ENCODE results near the gene WDR27. TPM values are rescaled to one million over a fixed set of nuclear protein-coding genes. Genes with fewer than 3 reads are reported as not detected.

WDR27 gene
- total RNA-seq, 2 donors from 2014 or later: 25.7 to 26.0 TPM

DNA sequence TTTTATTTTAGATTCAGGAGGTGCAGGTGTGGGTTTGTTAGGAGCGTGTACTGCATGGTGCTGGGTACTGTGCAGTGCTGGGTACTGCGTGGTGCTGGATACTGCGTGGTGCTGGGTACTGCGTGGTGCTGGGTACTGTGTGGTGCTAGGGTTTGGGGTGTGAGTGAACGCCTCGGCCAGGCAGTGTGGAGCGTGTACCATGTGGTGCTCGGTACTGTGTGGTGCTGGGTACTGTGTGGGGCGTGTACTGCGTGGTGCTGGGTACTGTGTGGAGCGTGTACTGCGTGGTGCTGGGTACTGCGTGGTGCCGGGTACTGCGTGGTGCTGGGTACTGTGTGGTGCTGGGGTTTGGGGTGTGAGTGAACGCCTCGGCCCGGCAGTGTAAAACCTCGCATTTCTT lies 62.9 kb downstream of the WDR27 start:
- H3K27me3 Mint-ChIP-seq: no peaks in the 10 kb centered on the region
- H3K27ac Mint-ChIP-seq: no peak overlapping the region
- H3K36me3 Mint-ChIP-seq (ENCODE audit: low read depth): peaks cover 11% of the 10 kb centered on the region
- ATAC-seq (no peak), DNase-seq (no peak)
- H3K4me1 Mint-ChIP-seq: no peaks in the 10 kb centered on the region
- H3K4me3 Mint-ChIP-seq: no peak overlapping the region
- no peaks in the 10 kb centered on the region for H3K9me3 ChIP-seq (ENCODE audit: control insufficient read depth, low read length, poor library complexity, severe bottlenecking)

- Mint-ChIP-seq H3K36me3 (ENCODE audit: low read depth) (peaks cover 11% of the 10 kb centered on the region), H3K4me1 (no peaks in the 10 kb centered on the region), H3K4me3 (no peak overlapping the region), H3K27me3 (no peaks in the 10 kb centered on the region), H3K27ac (no peak overlapping the region)
- ATAC-seq (no peak), DNase-seq (no peak)
- H3K9me3 ChIP-seq (ENCODE audit: control insufficient read depth, low read length, poor library complexity, severe bottlenecking): no peaks in the 10 kb centered on the region
Measured at GRCh38 chr6:169638388-169638787, 63.4 kb downstream of the WDR27 start.

GRCh38 chr6:169635345-169635744 lies 66.5 kb downstream of the WDR27 start:
- no peak overlapping the region for H3K4me3 Mint-ChIP-seq
- ATAC-seq: no peak
- no peak overlapping the region for H3K27ac Mint-ChIP-seq
- no peaks in the 10 kb centered on the region for H3K27me3 Mint-ChIP-seq
- DNase-seq: no peak
- H3K9me3 ChIP-seq (ENCODE audit: control insufficient read depth, low read length, poor library complexity, severe bottlenecking): no peaks in the 10 kb centered on the region
- H3K4me1 Mint-ChIP-seq: no peaks in the 10 kb centered on the region
- peaks cover 11% of the 10 kb centered on the region for H3K36me3 Mint-ChIP-seq (ENCODE audit: low read depth)

DNA sequence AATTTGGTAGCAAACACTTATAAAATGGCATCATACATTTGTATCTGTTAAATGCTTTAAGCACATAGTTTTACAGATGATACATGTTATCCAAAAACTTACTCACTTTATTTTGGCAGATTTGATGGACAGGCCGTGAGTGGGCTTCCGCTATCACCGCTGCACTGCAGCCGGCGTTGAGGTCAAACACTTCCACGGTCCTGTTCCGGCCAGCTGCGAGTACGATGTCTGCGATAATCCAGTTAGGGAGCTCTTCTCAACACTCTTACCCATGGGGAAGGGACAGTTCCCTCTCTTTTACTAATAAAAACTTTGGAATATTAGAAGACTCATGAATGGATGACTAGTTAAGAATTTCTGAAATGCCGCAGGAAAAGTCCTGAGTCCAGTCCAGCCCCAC lies 69.0 kb downstream of the WDR27 start:
- Mint-ChIP-seq H3K4me1 (no peaks in the 10 kb centered on the region), H3K27me3 (no peaks in the 10 kb centered on the region), H3K36me3 (ENCODE audit: low read depth) (peaks cover 11% of the 10 kb centered on the region), H3K27ac (no peak overlapping the region), H3K4me3 (no peak overlapping the region)
- no peaks in the 10 kb centered on the region for H3K9me3 ChIP-seq (ENCODE audit: control insufficient read depth, low read length, poor library complexity, severe bottlenecking)
- DNase-seq: no peak
- ATAC-seq: no peak

GRCh38 chr6:169629256-169629655 lies 72.6 kb downstream of the WDR27 start:
- Mint-ChIP-seq H3K4me3 (no peak overlapping the region), H3K27ac (no peak overlapping the region), H3K4me1 (no peaks in the 10 kb centered on the region), H3K36me3 (ENCODE audit: low read depth) (peaks cover 3% of the 10 kb centered on the region), H3K27me3 (no peaks in the 10 kb centered on the region)
- H3K9me3 ChIP-seq (ENCODE audit: control insufficient read depth, low read length, poor library complexity, severe bottlenecking): no peaks in the 10 kb centered on the region
- ATAC-seq (no peak), DNase-seq (no peak)

DNA sequence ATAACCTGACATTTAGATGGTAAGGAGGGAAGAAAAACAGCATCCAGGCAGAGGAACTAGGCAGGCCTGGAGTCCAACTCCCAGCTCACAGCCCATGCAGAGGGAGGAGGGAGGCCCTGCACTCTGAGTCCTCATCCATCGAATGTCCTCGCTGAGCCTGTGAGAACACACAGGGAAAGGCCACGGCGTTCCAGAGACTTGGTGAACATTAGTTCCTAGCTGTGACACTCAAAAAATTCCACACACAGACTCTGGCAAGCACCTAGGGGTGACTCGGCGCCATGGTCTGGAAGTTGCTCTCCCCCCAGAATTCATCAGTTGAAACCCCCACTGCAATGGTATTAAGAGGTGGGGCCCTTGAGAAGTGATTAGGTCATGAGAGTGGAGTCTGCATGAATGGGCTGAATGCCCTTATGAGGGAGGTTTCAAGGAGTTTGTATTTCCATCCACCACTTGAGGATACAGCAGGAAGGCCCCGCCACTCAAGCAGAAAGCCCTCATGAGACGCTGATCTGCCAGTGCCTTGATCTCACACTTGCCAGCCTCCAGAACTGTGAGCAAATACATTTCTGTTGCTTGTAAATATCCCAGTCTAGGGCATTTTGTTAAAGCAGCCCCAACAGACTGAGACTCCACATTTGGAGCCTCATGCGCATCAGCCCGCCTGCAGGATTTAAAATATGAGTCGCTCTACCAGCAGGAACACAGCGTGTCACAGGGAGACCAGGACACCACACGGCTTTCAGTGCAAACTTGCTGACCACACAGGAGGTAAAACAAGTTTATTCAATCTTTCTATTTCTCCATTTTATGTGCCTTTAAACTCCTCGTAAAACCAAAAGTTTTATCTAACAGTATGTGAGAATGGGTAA lies 73.9 kb downstream of the WDR27 start:
- H3K27me3 Mint-ChIP-seq: no peaks in the 10 kb centered on the region
- no peaks in the 10 kb centered on the region for H3K4me1 Mint-ChIP-seq
- no peak overlapping the region for H3K27ac Mint-ChIP-seq
- no peak overlapping the region for H3K4me3 Mint-ChIP-seq
- ATAC-seq: no peak
- DNase-seq: no peak
- no peaks in the 10 kb centered on the region for H3K9me3 ChIP-seq (ENCODE audit: control insufficient read depth, low read length, poor library complexity, severe bottlenecking)
- no peaks in the 10 kb centered on the region for H3K36me3 Mint-ChIP-seq (ENCODE audit: low read depth)

GRCh38 chr6:169626649-169627048 lies 75.2 kb downstream of the WDR27 start:
- no peak overlapping the region for H3K27ac Mint-ChIP-seq

GRCh38 chr6:169626169-169626568 lies 75.7 kb downstream of the WDR27 start:
- H3K27me3 Mint-ChIP-seq: no peaks in the 10 kb centered on the region
- DNase-seq (no peak), ATAC-seq (no peak)
- H3K9me3 ChIP-seq (ENCODE audit: control insufficient read depth, low read length, poor library complexity, severe bottlenecking): no peaks in the 10 kb centered on the region
- H3K4me1 Mint-ChIP-seq: peaks cover 2% of the 10 kb centered on the region
- no peaks in the 10 kb centered on the region for H3K36me3 Mint-ChIP-seq (ENCODE audit: low read depth)
- no peak overlapping the region for H3K4me3 Mint-ChIP-seq
- no peak overlapping the region for H3K27ac Mint-ChIP-seq

More at GRCh38 chr6:169626649-169627048, 75.2 kb downstream of the WDR27 start:
- Mint-ChIP-seq H3K36me3 (ENCODE audit: low read depth) (no peaks in the 10 kb centered on the region), H3K27me3 (no peaks in the 10 kb centered on the region), H3K4me3 (no peak overlapping the region), H3K4me1 (peaks cover 2% of the 10 kb centered on the region)
- H3K9me3 ChIP-seq (ENCODE audit: control insufficient read depth, low read length, poor library complexity, severe bottlenecking): no peaks in the 10 kb centered on the region
- DNase-seq (no peak), ATAC-seq (no peak)

DNA sequence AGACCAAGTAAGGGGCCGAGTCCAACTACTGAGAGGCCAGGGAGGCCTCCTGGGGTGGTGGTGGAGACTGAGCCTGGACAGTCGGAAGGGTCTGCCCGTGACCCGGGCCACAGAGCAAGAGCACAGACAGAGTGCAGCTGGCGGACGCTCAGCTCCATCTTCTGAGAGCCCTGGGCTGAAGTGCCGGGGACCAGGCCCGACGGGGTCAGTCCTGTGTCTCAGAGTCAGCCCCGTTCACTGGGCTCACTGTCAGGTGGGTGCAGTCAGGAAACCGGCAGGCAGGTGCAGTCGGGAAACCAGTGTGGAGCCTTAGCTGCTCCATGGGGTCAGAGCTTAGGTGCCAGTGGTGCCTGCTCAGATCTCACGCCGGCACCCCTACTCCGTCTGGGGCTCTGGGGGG lies 76.5 kb downstream of the WDR27 start:
- H3K4me3 Mint-ChIP-seq: no peak overlapping the region
- H3K36me3 Mint-ChIP-seq (ENCODE audit: low read depth): no peaks in the 10 kb centered on the region

GRCh38 chr6:169624785-169625184 lies 77.0 kb downstream of the WDR27 start:
- H3K9me3 ChIP-seq (ENCODE audit: control insufficient read depth, low read length, poor library complexity, severe bottlenecking): no peaks in the 10 kb centered on the region
- Mint-ChIP-seq H3K27me3 (no peaks in the 10 kb centered on the region), H3K4me1 (peaks cover 4% of the 10 kb centered on the region), H3K27ac (no peak overlapping the region), H3K36me3 (ENCODE audit: low read depth) (no peaks in the 10 kb centered on the region), H3K4me3 (no peak overlapping the region)
- ATAC-seq (no peak), DNase-seq (no peak)

More for the DNA sequence above, 76.5 kb downstream of the WDR27 start:
- no peak for DNase-seq
- H3K9me3 ChIP-seq (ENCODE audit: control insufficient read depth, low read length, poor library complexity, severe bottlenecking): no peaks in the 10 kb centered on the region
- Mint-ChIP-seq H3K27me3 (no peaks in the 10 kb centered on the region), H3K4me1 (peaks cover 4% of the 10 kb centered on the region), H3K27ac (peak overlapping the region; percentile 37)
- ATAC-seq: no peak

GRCh38 chr6:169623975-169624374 lies 77.9 kb downstream of the WDR27 start:
- DNase-seq: no peak
- no peak overlapping the region for H3K4me3 Mint-ChIP-seq
- peaks cover 4% of the 10 kb centered on the region for H3K4me1 Mint-ChIP-seq
- no peaks in the 10 kb centered on the region for H3K36me3 Mint-ChIP-seq (ENCODE audit: low read depth)
- H3K27me3 Mint-ChIP-seq: no peaks in the 10 kb centered on the region
- ATAC-seq: no peak
- H3K27ac Mint-ChIP-seq: no peak overlapping the region
- H3K9me3 ChIP-seq (ENCODE audit: control insufficient read depth, low read length, poor library complexity, severe bottlenecking): no peaks in the 10 kb centered on the region

GRCh38 chr6:169623343-169623742 lies 78.5 kb downstream of the WDR27 start:
- H3K4me1 Mint-ChIP-seq: peaks cover 4% of the 10 kb centered on the region
- no peak for DNase-seq
- no peaks in the 10 kb centered on the region for H3K36me3 Mint-ChIP-seq (ENCODE audit: low read depth)
- no peak overlapping the region for H3K4me3 Mint-ChIP-seq
- H3K9me3 ChIP-seq (ENCODE audit: control insufficient read depth, low read length, poor library complexity, severe bottlenecking): no peaks in the 10 kb centered on the region
- no peak for ATAC-seq
- H3K27me3 Mint-ChIP-seq: no peaks in the 10 kb centered on the region
- no peak overlapping the region for H3K27ac Mint-ChIP-seq

GRCh38 chr6:169622618-169623017 lies 79.2 kb downstream of the WDR27 start:
- no peak overlapping the region for H3K27ac Mint-ChIP-seq
- DNase-seq (no peak), ATAC-seq (no peak)
- peaks cover 4% of the 10 kb centered on the region for H3K4me1 Mint-ChIP-seq
- H3K36me3 Mint-ChIP-seq (ENCODE audit: low read depth): no peaks in the 10 kb centered on the region
- H3K4me3 Mint-ChIP-seq: no peak overlapping the region
- no peaks in the 10 kb centered on the region for H3K27me3 Mint-ChIP-seq
- H3K9me3 ChIP-seq (ENCODE audit: control insufficient read depth, low read length, poor library complexity, severe bottlenecking): no peaks in the 10 kb centered on the region

- no peaks in the 10 kb centered on the region for H3K36me3 Mint-ChIP-seq (ENCODE audit: low read depth)
- H3K27me3 Mint-ChIP-seq: no peaks in the 10 kb centered on the region
- H3K4me3 Mint-ChIP-seq: no peak overlapping the region
- DNase-seq (no peak), ATAC-seq (no peak)
- H3K27ac Mint-ChIP-seq: no peak overlapping the region
- peaks cover 4% of the 10 kb centered on the region for H3K4me1 Mint-ChIP-seq
- no peaks in the 10 kb centered on the region for H3K9me3 ChIP-seq (ENCODE audit: control insufficient read depth, low read length, poor library complexity, severe bottlenecking)
Measured at GRCh38 chr6:169621311-169621710, 80.5 kb downstream of the WDR27 start.
